Measurements from ENCODE around the gene MRPL43.

- TF ChIP-seq POLR2AphosphoS5 (IDR thresholded peaks at IDR 0.05; ENCODE audit: insufficient read depth in 1 of 2, low read depth in 1 of 2) (no peak), CTCF (IDR thresholded peaks at IDR 0.05) (peak; percentile 86 to 89 (median 88))
Observed at GRCh38 chr10:101014230-101014884, 27.1 kb upstream of the MRPL43 start.

Measured in vagina (tissue), 2 donors.